WERI-Rb-1 (cell line): ENCODE data around the gene MRPL1.
"Not testable (repeated sequence)": the region's sequence is repeated elsewhere in the genome, so short reads cannot be mapped to it uniquely, and the experiment has no call there.

Experiments used
- DNase-seq: peaks from one replicate; pipeline ENCODE4 v3.0.0-alpha.2; 2020
- H3K27ac ChIP-seq: fragments of 250-450 bp; sonication (Bioruptor Pico); 2 replicates; pipeline ENCODE4 v1.5.1; 2020; ENCODE audit warnings: mild to moderate bottlenecking, moderate library complexity
- H3K27me3 ChIP-seq: fragments of 250-450 bp; sonication (Bioruptor Pico); 2 replicates; pipeline ENCODE4 v1.5.1; 2021; ENCODE audit warnings: mild to moderate bottlenecking, low read depth, moderate library complexity; ENCODE audit not compliant: insufficient read depth, severe bottlenecking
- H3K36me3 ChIP-seq: fragments of 250-450 bp; sonication (Bioruptor Pico); 2 replicates; pipeline ENCODE4 v1.5.1; 2020; ENCODE audit warnings: mild to moderate bottlenecking, moderate library complexity
- H3K4me3 ChIP-seq: 2 replicates; pipeline ENCODE4 v1.5.1; 2011; ENCODE audit warnings: low read depth, mild to moderate bottlenecking, control low read depth, low read length
- H3K9me3 ChIP-seq: fragments of 250-450 bp; sonication (Bioruptor Pico); 2 replicates; pipeline ENCODE4 v1.5.1; 2021; ENCODE audit warnings: mild to moderate bottlenecking, moderate library complexity; ENCODE audit not compliant: severe bottlenecking
- TF ChIP-seq, protein P1 (sequence below): IDR thresholded peaks from 2 replicates; pipeline ENCODE4 v1.5.1; 2011; ENCODE audit warnings: low read depth, mild to moderate bottlenecking, control low read depth, inconsistent platforms, low read length

Gene MRPL1

GRCh38 chr4:77958897-77959296, 96.3 kb downstream of the MRPL1 start:
- Histone ChIP-seq H3K9me3 (no peaks in the 10 kb centered on the region), H3K27me3 (no peaks in the 10 kb centered on the region), H3K4me3 (no peak overlapping the region), H3K27ac (no peak overlapping the region), H3K36me3 (no peaks in the 10 kb centered on the region)
- TF ChIP-seq, protein P1, sequence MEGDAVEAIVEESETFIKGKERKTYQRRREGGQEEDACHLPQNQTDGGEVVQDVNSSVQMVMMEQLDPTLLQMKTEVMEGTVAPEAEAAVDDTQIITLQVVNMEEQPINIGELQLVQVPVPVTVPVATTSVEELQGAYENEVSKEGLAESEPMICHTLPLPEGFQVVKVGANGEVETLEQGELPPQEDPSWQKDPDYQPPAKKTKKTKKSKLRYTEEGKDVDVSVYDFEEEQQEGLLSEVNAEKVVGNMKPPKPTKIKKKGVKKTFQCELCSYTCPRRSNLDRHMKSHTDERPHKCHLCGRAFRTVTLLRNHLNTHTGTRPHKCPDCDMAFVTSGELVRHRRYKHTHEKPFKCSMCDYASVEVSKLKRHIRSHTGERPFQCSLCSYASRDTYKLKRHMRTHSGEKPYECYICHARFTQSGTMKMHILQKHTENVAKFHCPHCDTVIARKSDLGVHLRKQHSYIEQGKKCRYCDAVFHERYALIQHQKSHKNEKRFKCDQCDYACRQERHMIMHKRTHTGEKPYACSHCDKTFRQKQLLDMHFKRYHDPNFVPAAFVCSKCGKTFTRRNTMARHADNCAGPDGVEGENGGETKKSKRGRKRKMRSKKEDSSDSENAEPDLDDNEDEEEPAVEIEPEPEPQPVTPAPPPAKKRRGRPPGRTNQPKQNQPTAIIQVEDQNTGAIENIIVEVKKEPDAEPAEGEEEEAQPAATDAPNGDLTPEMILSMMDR = no peak
- no peak for DNase-seq

DNA sequence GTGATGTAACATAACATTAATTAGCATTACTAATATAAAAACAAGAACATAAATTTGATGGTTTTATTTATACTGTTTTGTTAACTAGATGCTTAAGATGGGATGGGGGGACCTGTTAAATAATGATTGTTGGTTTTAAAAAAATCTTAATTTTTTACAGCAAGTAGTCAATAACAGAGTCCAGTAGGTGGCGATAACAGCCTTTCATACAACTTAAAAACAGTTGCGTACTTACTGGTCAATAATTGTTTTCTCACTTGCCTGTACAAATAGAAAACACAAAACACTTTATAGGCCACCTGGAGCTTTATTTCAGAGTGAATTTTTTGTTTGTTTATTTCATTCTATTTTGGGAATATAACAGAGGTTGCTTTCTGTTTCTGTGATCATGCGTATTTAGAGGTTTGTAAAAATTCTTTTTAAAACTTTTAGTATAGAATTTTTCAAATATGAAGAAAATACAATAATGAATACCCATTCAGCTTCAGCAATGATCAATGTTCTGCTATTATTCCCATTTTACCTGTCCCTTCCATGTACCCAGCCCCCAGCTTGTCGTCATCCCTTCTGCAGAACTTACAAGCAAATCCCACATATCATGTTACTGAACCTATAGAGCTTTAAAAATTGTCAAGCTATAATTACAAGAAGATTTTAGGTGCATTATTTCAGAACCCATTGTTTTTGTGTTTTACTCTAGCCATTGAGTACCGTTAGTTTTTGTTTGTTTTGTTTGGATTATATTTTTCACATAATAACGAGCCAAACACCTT, 97.1 kb downstream of the MRPL1 start:
- Histone ChIP-seq H3K9me3 (no peaks in the 10 kb centered on the region), H3K27ac (no peak overlapping the region), H3K27me3 (no peaks in the 10 kb centered on the region), H3K4me3 (no peak overlapping the region), H3K36me3 (no peaks in the 10 kb centered on the region)
- no peak for DNase-seq
- TF ChIP-seq, protein P1 = 0 out of 2 replicates have a peak, but pooled peaks have one; percentile 26

DNA sequence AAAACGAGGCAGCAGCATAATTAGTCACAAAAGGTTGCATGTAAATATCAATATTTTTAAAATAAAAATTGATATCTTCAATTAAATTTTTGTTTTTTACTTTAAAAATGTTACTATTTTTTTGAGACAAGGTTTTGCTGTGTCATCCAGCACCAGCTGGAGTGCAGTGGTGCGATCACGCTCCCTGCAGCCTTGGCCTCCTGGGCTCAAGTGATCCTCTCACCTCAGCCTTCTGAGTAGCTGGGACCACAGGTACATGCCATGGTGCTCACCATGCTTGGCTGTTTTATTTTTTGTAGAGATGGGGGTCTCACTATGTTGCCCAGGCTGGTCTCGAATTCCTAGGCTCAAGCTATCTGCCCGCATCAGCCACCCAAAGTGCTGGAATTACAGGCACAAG, 97.7 kb downstream of the MRPL1 start:
- DNase-seq = no peak
- no peak overlapping the region for H3K27ac ChIP-seq
- no peaks in the 10 kb centered on the region for H3K9me3 ChIP-seq
- TF ChIP-seq, protein P1 = no peak
- no peak overlapping the region for H3K4me3 ChIP-seq
- no peaks in the 10 kb centered on the region for H3K27me3 ChIP-seq
- H3K36me3 ChIP-seq = no peaks in the 10 kb centered on the region

DNA sequence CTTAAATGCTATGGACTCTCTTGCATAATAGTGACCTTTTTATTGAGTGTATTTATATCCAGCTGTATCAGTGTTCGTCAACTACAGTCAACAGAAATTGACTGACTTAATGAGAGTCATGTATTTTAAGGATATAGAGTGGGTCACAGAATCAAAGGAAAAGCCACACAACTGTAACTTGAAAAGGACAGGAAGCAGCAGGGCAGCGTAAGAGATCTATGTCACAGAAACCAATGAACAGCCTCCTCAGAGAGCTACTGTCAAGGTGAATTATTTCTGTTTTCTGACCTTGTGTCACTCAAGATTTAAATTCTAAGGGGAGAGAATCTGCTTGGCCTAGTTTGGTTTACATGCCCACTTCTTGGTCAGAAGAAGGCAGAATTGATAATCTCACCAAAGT, 100.4 kb downstream of the MRPL1 start:
- DNase-seq = no peak
- Histone ChIP-seq H3K27ac (no peak overlapping the region), H3K36me3 (no peaks in the 10 kb centered on the region), H3K27me3 (no peaks in the 10 kb centered on the region), H3K4me3 (no peak overlapping the region), H3K9me3 (no peaks in the 10 kb centered on the region)
- TF ChIP-seq, protein P1 = no peak

DNA sequence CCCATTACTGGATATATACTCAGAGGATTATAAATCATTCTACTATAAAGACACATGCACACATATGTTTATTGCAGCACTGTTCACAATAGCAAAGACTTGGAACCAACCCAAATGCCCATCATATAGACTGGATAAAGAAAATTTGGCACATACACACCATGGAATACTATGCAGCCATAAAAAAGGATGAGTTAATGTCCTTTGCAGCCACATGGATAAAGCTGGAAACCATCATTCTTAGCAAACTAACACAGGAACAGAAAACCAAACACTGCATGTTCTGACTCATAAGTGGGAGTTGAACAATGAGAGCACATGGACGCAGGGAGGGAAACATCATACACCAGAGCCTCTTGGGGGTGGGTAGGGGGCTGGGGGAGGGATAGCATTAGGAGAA, 111.0 kb downstream of the MRPL1 start:
- H3K9me3 ChIP-seq, DNase-seq, H3K27ac ChIP-seq, H3K36me3 ChIP-seq, H3K27me3 ChIP-seq, H3K4me3 ChIP-seq: not testable (repeated sequence)

GRCh38 chr4:77982900-77983540, 120.4 kb downstream of the MRPL1 start:
- not testable (repeated sequence) for H3K9me3 ChIP-seq, H3K36me3 ChIP-seq, H3K27me3 ChIP-seq, H3K4me3 ChIP-seq, DNase-seq, H3K27ac ChIP-seq

- not testable (repeated sequence) for H3K27ac ChIP-seq, H3K4me3 ChIP-seq, H3K27me3 ChIP-seq, DNase-seq, H3K9me3 ChIP-seq, H3K36me3 ChIP-seq
These were observed 121.1 kb downstream of the MRPL1 start for GRCh38 chr4:77983612-77984311.
